T-helper 2 cell (primary cell): ENCODE measurements around the gene CDH16.
"Not testable (repeated sequence)": the region's sequence is repeated elsewhere in the genome, so short reads cannot be mapped to it uniquely, and the experiment has no call there.

Experiments used
- DNase-seq, 5 experiments: peaks; one replicate each; pipeline versions ENCODE4 v3.0.0 to v3.0.0-alpha.2; 2012 to 2022

The CDH16 gene

DNA sequence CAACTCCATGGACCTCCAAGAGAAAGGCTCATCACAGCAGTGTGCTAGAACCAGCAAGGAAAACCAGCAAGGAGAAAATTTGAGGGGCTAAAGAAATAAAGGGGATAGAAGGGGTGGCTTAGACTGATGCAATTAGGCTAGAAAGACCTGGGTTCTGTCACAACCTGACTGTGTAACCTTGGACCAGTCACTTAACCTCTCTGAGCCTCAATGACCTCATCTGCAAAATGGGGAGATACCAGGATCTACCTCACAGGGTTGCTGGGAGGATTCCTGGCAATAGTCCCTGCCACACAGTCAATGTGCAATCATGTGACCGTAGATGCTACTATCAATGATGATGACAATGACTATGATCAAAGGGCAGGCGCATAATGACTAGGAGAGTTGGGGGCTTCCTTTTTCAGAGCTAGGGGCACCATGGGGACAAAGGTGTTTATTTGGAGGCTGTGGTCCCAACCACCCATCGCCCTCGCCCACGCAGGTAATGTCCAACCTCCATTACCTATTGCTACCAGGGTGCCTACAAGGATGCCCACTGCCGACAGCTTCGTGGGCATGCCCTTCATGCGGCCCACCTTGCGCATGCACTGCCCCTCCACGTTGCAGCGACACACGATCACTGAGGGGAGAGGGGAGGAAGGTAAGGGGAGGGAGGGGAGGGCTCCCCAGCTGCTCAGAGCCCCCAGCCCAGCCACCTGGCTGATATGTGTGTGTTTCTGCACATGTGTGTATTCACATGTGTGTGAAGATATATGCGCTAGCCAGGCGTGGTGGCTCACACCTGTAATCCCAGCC is 9.7 kb downstream of the CDH16 start:
- no peak for DNase-seq

GRCh38 chr16:66908116-66908515 is 10.6 kb downstream of the CDH16 start:
- no peak for DNase-seq

DNA sequence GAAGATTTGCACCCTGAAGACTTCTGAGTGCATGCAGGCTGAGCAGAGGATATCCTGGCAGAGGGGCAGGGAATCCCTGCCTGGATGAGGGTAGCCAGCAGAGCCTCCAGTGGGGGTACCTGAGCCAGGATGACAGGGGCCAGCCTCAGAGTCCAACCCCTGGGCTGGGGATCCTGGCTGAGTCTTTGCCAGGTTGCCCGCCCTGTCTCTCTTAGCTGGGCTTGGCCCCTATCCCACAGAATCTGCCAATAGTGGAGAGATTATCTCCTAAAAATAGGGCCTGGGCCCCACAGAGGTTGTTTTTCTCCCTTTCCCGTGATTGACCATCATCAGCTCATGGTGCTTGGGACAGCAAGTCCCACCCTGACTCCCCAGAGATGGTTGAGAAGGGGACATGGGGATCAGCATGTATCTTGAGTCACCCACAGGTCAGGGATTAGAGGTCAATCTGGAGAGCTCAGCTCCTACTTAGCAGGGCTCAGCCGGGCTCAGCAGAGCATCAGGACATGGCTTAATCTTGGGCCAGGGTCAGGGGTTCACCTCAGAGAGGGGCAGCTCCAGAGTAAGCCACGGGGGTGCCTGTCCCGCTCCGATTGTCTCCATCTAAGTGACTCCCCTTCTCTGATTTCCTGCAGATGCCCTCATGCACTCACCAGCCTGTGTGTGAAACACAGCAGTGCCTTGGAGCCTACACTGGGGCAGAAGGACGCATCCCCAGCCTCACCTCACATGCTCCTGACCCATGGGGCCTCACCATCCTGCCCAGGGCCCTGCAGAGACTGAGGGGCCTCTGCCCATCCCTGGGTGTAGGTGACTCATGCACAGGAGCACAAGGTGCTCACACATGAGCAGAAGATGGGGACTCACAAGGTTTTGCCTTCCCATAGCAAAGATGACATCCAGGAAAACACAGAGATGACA is 11.5 kb downstream of the CDH16 start:
- DNase-seq = no peak

GRCh38 chr16:66905633-66906539 is 12.8 kb downstream of the CDH16 start:
- DNase-seq = peak in 2 of 5 experiments; percentile 16 to 78

GRCh38 chr16:66904846-66905632 is 13.6 kb downstream of the CDH16 start:
- DNase-seq = no peak

DNA sequence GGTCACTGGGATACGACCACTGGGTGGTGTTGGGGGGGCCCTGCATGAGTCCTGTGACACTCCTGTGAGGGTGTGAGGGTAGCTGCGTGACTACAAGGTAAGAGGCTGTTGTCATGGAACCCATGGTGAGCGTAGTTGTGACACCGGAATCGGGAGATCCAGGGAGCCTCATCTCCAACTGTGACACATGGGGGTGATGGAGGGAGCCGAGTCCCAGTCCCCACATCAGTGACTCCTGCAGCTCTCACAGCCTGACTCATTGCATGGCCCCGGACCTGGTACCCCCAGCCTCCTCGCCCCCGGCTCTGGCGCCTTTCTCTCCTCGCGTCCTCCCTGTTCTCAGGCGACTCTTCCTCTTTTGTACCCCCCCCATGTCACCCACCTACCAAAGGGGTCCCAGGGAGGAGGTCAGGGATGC is 14.2 kb downstream of the CDH16 start:
- no peak for DNase-seq

DNA sequence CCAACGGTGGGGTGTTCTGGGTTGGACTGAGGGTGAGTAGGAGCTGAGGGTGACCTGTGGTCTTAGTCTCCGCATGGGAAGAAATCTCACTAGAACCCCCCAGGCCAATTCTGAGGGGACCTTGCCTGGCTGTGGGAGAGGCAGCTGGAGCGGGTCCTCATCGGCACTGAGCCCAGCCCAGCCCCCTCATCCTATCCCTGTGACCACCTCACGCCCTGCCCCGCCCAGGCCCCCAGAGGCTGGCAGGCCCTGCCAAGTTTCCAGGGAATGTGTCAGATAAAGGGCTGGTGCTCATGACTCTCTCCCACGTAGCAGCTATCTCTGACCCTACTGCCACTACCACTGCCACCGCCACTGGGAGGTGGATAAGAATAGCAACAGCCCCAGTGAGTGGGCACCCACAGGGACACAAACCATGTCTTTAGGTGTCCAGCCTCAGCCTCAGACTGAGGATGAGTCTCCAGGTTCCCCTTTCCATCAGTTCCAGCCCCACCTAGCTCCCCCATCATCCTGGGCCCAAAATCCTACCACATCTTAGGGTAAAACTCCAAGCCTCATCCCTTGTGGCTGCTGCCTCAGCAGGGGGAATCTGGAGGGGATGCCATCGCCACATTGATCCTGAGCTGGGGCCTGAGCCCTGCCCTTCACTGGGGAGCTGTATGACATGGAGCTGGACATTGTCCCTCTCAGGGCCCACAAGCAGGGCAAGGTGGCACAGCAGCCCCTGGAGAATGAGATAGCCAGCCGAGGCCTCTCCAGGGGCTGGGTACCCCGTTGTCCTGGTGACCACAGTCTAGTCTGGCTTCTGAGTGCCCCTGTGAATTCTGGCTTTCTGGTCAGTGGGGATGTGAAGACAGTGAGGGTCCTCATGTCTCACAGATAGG is 14.9 kb downstream of the CDH16 start:
- DNase-seq = no peak

DNA sequence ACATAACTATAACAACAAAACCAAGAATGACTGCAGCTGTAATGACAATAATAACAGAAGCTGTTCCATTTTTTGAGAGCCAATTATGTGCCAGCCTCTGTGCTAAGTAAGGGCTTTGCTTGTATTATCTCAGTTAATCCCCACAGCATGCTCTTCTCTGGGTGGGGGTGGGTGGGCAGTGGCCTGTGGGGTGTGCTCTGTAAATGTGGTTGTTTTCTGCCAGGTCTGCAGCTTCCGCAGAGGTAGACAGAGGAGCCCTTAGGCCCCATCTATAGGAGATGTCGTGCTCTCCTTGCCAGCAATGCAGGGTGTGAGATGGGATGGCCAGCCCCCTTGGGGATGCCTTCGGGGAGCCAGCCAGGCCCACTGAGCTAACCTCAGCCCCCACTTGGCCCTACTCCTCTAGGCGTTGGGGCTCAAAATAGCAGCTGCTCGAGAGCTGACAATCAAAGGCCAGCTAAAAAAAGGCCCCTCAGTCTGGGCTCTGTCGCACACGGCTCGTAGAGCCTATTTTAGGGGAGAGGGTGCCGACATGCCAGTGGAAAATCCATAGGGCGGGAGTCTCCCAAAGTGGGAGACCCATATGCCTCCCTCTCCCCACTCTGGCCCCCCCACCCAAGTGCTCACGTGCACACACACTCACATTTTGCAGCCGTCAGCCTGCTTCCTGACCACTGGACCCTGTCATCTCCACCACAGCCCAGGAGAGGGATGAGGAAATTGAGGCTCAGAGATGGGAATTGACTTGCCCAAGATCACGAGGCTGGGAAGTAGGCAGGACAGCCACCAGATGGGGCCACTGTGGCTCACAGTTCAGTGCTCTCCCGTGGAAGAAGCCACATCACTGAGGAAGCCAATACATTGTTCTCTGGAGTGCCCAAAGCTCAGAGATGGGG is 15.8 kb downstream of the CDH16 start:
- DNase-seq = no peak

DNA sequence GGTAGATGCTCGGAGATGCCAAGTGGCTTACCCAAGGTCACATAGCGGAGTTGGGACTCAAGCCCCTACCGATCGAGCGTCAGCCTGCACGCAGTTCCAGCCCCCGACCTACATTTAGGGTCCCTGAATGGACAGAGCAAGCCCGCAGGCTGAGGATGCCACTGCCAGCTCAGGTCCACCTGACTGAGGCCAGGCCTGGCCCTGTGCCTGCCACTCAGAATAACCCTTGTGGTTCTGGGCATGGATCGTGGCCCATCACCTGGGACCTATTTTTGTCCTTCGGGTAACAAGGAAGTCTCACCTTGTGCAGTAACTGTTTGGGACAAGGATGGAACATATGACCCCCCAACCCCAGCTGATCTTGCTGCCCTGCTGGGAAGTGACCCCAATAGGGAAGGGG is 17.1 kb downstream of the CDH16 start:
- no peak for DNase-seq

DNA sequence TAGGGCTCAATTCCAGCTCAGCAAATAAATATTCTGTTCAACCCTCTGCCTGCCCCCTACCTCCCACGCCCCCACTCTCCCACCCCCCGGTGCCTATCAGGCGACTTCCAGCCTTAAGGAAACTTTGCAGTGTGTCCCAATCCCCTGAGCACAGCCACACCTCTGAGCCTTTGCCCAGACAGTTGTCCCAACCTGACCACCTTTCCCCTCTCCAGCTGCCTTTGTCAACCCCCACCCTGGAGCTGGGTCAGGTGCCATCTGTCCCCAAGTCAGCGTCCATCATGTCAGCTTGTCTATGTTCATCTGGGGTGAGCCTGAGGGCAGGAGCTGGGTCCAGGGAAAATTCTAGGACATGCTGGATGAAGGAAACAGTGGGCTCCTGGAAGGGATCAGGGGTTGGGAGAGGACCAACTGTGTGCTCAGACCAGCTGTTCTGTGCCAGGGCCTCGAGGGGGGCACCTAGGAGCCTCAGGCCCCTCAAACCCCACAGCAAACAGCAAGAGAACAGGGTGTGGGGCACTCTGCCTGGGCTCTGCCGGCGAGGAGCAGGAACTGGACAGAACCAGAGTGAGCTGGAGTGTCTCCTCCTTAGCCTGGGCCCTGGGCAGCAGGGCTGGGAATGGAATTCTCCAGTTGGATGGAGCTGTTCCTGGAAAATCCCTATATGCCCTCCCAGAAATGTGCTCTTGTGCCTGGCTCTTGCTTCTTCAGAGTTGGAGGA is 17.8 kb downstream of the CDH16 start:
- no peak for DNase-seq

- DNase-seq = no peak
These were observed 18.6 kb downstream of the CDH16 start for GRCh38 chr16:66899945-66900710.

GRCh38 chr16:66899310-66899944 is 19.3 kb downstream of the CDH16 start:
- no peak for DNase-seq

- no peak for DNase-seq
These were observed 19.8 kb downstream of the CDH16 start for GRCh38 chr16:66898933-66899309.

- no peak for DNase-seq
These were observed 20.5 kb downstream of the CDH16 start for GRCh38 chr16:66898207-66898606.

- not testable (repeated sequence) for DNase-seq
These were observed 22.0 kb downstream of the CDH16 start for GRCh38 chr16:66896682-66897081.

DNA sequence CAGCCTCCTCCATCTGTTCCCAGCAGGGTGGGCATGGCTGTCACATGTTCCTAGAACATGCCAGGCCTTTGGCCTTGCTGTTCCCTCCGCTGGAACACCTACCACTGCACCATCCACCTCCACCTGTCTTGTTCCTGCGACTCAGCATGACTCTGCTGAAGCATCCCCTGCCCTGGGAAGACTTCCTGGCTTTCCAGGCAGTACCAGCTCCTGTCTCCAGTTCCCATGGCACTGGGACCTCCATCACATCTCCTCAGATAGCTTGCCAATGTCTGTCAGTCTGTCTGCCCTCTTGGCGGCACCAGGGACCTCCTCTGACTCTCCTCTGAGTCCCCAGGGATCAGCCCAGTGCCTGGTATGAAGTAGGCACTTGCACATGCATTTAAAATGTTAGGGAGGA is 22.7 kb downstream of the CDH16 start:
- no peak for DNase-seq

DNA sequence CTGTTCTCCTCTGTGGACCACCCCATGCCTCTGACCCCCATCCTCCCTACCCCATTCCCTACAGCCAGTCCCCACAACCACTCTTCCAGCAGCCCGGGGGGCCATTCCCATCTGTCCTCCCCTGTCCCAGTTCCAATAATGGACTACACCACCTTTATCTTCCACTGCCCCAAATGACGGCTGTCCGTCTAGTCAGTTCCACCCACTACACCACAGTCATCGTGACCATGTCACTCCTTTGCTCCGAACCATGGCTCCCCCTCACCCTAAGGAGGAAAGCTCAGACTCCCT is 23.1 kb downstream of the CDH16 start:
- DNase-seq = no peak
